HepG2 (cell line): ENCODE measurements around the gene POU6F2.

ENCODE experiments used
- HMGA1 ChIP-seq: sonication (generic); formaldehyde crosslinking; conservative IDR thresholded peaks from 2 replicates; pipeline ENCODE4 v1.4.0; 2020; ENCODE audit warnings: missing genetic modification reagents
- ZBTB33 ChIP-seq: sonication (generic); formaldehyde crosslinking; IDR thresholded peaks from 2 replicates; pipeline ENCODE4 v1.4.0; 2020; ENCODE audit warnings: missing genetic modification reagents
- TF ChIP-seq, protein P1 (sequence below): sonication (generic); formaldehyde crosslinking; conservative IDR thresholded peaks from 2 replicates; pipeline ENCODE4 v1.4.0; 2020; ENCODE audit warnings: missing genetic modification reagents

GRCh38 chr7:38973760-38974159 lies 3.9 kb upstream of the POU6F2 start:
- TF ChIP-seq, protein P1, sequence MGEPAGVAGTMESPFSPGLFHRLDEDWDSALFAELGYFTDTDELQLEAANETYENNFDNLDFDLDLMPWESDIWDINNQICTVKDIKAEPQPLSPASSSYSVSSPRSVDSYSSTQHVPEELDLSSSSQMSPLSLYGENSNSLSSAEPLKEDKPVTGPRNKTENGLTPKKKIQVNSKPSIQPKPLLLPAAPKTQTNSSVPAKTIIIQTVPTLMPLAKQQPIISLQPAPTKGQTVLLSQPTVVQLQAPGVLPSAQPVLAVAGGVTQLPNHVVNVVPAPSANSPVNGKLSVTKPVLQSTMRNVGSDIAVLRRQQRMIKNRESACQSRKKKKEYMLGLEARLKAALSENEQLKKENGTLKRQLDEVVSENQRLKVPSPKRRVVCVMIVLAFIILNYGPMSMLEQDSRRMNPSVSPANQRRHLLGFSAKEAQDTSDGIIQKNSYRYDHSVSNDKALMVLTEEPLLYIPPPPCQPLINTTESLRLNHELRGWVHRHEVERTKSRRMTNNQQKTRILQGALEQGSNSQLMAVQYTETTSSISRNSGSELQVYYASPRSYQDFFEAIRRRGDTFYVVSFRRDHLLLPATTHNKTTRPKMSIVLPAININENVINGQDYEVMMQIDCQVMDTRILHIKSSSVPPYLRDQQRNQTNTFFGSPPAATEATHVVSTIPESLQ = no peak
- no peak for TF ChIP-seq HMGA1 (CRISPR knock-in tag)
- TF ChIP-seq ZBTB33 (CRISPR knock-in tag) = no peak
